GM12801 (cell line): Measurements from ENCODE around the gene CD37.

ENCODE experiments used
- CTCF ChIP-seq: IDR thresholded peaks from one replicate; pipeline ENCODE4 v1.5.1; 2011; ENCODE audit warnings: control low read depth; ENCODE audit not compliant: insufficient read length; ENCODE audit errors: extremely low read depth

The CD37 gene

GRCh38 chr19:49326165-49326704 is 9.0 kb upstream of the CD37 start:
- TF ChIP-seq CTCF = no peak

DNA sequence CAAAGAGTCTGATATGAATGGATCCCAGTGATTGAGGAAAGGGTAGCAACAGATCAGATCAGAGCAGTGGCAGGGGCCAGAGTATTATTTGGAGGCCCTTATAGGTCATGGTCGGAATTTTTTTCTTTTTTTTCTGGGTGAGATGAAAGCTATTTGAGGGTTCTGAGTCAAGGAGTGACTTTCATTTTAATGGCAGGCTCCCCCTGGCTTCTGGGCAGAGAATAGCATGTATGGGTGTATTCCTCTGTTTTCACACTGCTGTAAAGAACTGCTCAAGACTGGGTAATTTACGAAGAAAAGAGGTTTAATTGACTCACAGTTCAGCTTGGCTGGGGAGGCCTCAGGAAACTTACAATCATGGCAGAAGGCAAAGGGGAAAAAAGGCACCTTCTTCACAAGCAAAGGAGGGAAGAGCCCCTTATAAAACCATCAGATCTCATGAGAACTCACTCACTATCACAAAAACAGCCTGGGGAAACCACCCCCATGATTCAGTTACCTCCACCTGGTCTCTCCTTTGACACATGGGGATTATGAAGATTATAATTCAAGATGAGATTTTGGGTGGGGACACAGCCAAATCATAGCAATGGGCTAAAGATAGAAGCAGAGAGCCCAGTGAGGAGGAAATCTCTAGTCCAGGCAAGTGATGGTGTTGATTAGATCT is 7.2 kb upstream of the CD37 start:
- no peak for TF ChIP-seq CTCF

GRCh38 chr19:49328741-49329140 is 6.5 kb upstream of the CD37 start:
- TF ChIP-seq CTCF = no peak

- no peak for TF ChIP-seq CTCF
These were observed 3.6 kb upstream of the CD37 start for GRCh38 chr19:49331616-49332055.

- no peak for TF ChIP-seq CTCF
These were observed 1.8 kb upstream of the CD37 start for GRCh38 chr19:49333418-49333805.

DNA sequence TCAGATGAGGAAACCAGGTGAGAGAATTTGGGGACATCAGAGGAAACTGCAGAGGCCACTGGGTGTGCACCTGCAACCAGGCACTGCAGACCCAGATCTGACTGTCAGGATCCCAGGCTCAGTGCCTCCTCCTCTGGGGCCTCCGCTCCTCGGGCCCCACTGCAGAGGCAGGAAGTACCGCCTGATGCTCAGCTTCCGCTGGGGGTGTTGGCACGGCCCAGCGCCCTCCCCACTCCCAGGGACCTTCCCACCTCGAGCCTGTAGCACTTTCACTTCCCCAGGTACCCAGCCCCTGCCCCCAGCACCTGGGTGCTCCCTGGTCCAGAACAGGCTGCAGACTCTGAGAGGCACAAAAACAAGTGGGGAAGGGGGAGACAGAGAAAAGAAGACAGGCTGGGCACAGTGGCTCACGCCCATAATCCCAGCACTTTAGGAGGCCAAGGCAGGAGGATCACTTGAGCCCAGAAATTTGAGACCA is 1.4 kb upstream of the CD37 start:
- no peak for TF ChIP-seq CTCF

- TF ChIP-seq CTCF = no peak
These were observed 727 bp downstream of the CD37 start for GRCh38 chr19:49335784-49336481.
